Measurements from ENCODE around the gene ITPR3. TPM values are rescaled to one million over a fixed set of nuclear protein-coding genes. Genes with fewer than 3 reads are reported as not detected.

The ITPR3 gene
- total and polyA plus RNA-seq, 2 of the 13 experiments (the other 11 are each of a cell fraction or from before 2014, with no cell fraction given), result 3.8 to 21.4 TPM

- TF ChIP-seq ZNF225 (CRISPR knock-in tag; IDR thresholded peaks at IDR 0.05) (peak; percentile 23; the same call in 1 of the 2 replicates), DZIP1 (CRISPR knock-in tag; IDR thresholded peaks at IDR 0.05) (peak; percentile 76; the same call in 1 of the 2 replicates), HMGXB4 (CRISPR knock-in tag; IDR thresholded peaks at IDR 0.05; ENCODE audit: borderline replicate concordance in 1 of 2, low read depth in 1 of 2) (peak; percentile 68 to 86), MIXL1 (CRISPR knock-in tag; IDR thresholded peaks at IDR 0.05) (0 out of 2 replicates have a peak, but pooled peaks have one; percentile 27), NCOA1 (CRISPR knock-in tag; IDR thresholded peaks at IDR 0.05) (peak; percentile 70; the same call in 1 of the 2 replicates), E2F2 (CRISPR knock-in tag; IDR thresholded peaks at IDR 0.05; ENCODE audit: borderline replicate concordance) (no peak), ZBTB25 (CRISPR knock-in tag; IDR thresholded peaks at IDR 0.05) (peak; percentile 79; the same call in 1 of the 2 replicates), FOSL2 (CRISPR knock-in tag; IDR thresholded peaks at IDR 0.05) (peak; percentile 65), MXI1 (IDR thresholded peaks at IDR 0.05; ENCODE audit: borderline replicate concordance, low read depth, low read length) (peak; percentile 36; the same call in 1 of the 3 replicates), ZNF543 (CRISPR knock-in tag; IDR thresholded peaks at IDR 0.05) (0 out of 2 replicates have a peak, but pooled peaks have one; percentile 49), THAP9 (CRISPR knock-in tag; IDR thresholded peaks at IDR 0.05; ENCODE audit: borderline replicate concordance) (no peak), ZNF687 (CRISPR knock-in tag; IDR thresholded peaks at IDR 0.05) (peak; percentile 88), RBM39 (IDR thresholded peaks at IDR 0.05; ENCODE audit: low read depth, low read length, poor library complexity, severe bottlenecking) (peak; percentile 21)
Measured at GRCh38 chr6:33585403-33586107, 35.6 kb upstream of the ITPR3 start (continued).

Measured in HepG2 (cell line).